Pancreas (tissue), 10 donors: ENCODE measurements around the gene ADCYAP1R1. TPM values are rescaled to one million over a fixed set of nuclear protein-coding genes. Genes with fewer than 3 reads are reported as not detected.

Experiments
- ATAC-seq, 4 donors: fragments of 200-7000 bp; cut with Tn5 transposase; one replicate each; pipeline versions ENCODE4 v1.8.0 to v1.9.1; 2020; ENCODE audit warnings: mild to moderate bottlenecking in 4 of 4, moderate library complexity in 4 of 4
- DNase-seq, 6 donors: peaks; one replicate each; pipeline ENCODE4 v3.0.0-alpha.2; 2020
- FAIRE-seq: peaks from 2 replicates; lab custom pipeline; 2012; peaks lifted over from hg19 to GRCh38; lab: Jason Lieb, UNC
- H3K27ac ChIP-seq, 4 donors: fragments of 200-600 bp; sonication (generic); 1 replicate in 3 of 4; 2 replicates in 1 of 4; pipeline versions ENCODE4 v1.5.0 to v1.8.0; 2020
- H3K27me3 ChIP-seq, 4 donors: fragments of 200-600 bp; one replicate each; pipeline ENCODE4 v1.8.0; 2021
- H3K36me3 ChIP-seq, 3 donors: fragments of 200-600 bp; sonication (generic) in 1 of 3; one replicate each; pipeline versions ENCODE4 v1.5.0 to v1.8.0; 2020 to 2021
- H3K4me1 ChIP-seq, 3 donors: fragments of 200-600 bp; one replicate each; pipeline ENCODE4 v1.8.0; 2021
- H3K4me3 ChIP-seq, 4 donors: fragments of 200-600 bp; sonication (generic) in 2 of 4; one replicate each; pipeline versions ENCODE4 v1.5.0 to v1.8.0; 2020 to 2021
- H3K9me3 ChIP-seq, 4 donors: fragments of 200-600 bp; one replicate each; pipeline ENCODE4 v1.8.0; 2021
- CTCF ChIP-seq, 4 donors: fragments of 200-600 bp; sonication (generic) in 3 of 4; IDR thresholded peaks; one replicate each; pipeline versions ENCODE4 v1.5.0 to v1.8.0; 2021; ENCODE audit warnings: antibody characterized with exemption in 4 of 4
- WGBS, 2 donors: extraction: QIAGEN DNeasy Blood & Tissue Kit; methylation state at CpG; one replicate each; pipeline ENCODE4 v1.1.7; 2013; 5-methylcytosine and 5-hydroxymethylcytosine counted together
- intact Hi-C, 3 donors: fragments of 100-400 bp; cut with DNase I; formaldehyde crosslinking; loops; one replicate each; pipeline versions ENCODE4 v1.11.1 to v1.14.2; 2022
- polyA plus RNA-seq, 2 donors: library from polyadenylated mRNA; stranded (reverse); fragments of 200-250 nt; gene quantifications; one replicate each; pipeline ENCODE4 v1.2.3, GENCODE V29; 2013
- total RNA-seq, 6 donors: library from RNA; stranded (reverse); fragmentation: NEBNext Ultra II Directional in 4 of 6; extraction: Animal tissue kit (Norgen Biotek cat#: 25700) in 4 of 6; gene quantifications; one replicate each; pipeline versions ENCODE4 v1.2.1 to v1.2.4, GENCODE V29; 2021 to 2023
- donor health status: healthy with polysubstance abuse.
- donor health status: DM: no; HTN: no; CAD: no; lungs with moderate emphysema.
- donor health status: DM: no; HTN: no; CAD: no.
- donor health status: control.
- donor health status: control.
- donor health status: Bipolar disorder and iron deficiency.
- donor health status: DM: yes; HTN: yes; CAD: no.
- donor health status: DM: no; HTN: no; CAD: no.
- donor health status: DM: no; HTN: no; CAD: no.
- donor health status: DM: yes; HTN: yes; CAD: no.

The ADCYAP1R1 gene
- total and polyA plus RNA-seq, 8 donors, result 0.27 to 2.7 (median 0.55) TPM

DNA sequence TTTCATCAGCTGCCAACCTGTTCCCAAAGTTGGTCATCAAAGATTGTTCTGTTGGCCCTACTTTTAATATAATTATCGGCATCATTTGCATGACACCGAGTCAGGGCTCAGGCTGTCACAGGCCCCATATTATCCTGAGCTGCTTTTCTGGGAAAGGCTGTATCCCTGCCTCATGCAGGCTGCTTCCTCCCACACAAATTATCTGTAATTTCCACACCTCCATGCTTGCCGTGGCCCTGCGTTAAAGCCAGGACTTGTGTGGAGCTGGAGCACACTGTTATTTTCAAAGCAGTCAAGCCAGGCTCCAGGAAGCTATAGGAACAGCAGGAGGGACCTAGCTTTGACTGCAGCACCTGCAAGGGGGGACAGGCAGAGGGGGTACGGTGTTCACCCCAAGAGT, 5.4 kb upstream of the ADCYAP1R1 start:
- H3K4me3 ChIP-seq, result no peak overlapping the region
- TF ChIP-seq CTCF (IDR thresholded peaks at IDR 0.05), result no peak
- ATAC-seq, result no peak
- no peak overlapping the region for H3K27ac ChIP-seq
- 83 to 84% methylated on average over 5 of the region's 5 CpGs for WGBS, 2 donors
- no peaks in the 10 kb centered on the region for H3K27me3 ChIP-seq
- no peaks in the 10 kb centered on the region for H3K36me3 ChIP-seq
- FAIRE-seq, result no peak
- no peak for DNase-seq
- no peaks in the 10 kb centered on the region for H3K4me1 ChIP-seq
- intact Hi-C loops, result no loop called here
- H3K9me3 ChIP-seq, result no peaks in the 10 kb centered on the region

- no peak for FAIRE-seq
- ATAC-seq, result no peak
- H3K27me3 ChIP-seq, result peaks cover 0 to under 1% (median 0%) of the 10 kb centered on the region in 4 donors
- no peaks in the 10 kb centered on the region for H3K9me3 ChIP-seq
- intact Hi-C loops, result no loop called here
- TF ChIP-seq CTCF (IDR thresholded peaks at IDR 0.05), result no peak
- H3K4me3 ChIP-seq, result no peak overlapping the region
- H3K4me1 ChIP-seq, result no peaks in the 10 kb centered on the region
- 71 to 76% methylated on average over 9 of the region's 9 CpGs for WGBS, 2 donors
- no peak for DNase-seq
- H3K27ac ChIP-seq, result no peak overlapping the region
- H3K36me3 ChIP-seq, result no peaks in the 10 kb centered on the region
These were observed 4.6 kb upstream of the ADCYAP1R1 start for GRCh38 chr7:31047313-31048146.

DNA sequence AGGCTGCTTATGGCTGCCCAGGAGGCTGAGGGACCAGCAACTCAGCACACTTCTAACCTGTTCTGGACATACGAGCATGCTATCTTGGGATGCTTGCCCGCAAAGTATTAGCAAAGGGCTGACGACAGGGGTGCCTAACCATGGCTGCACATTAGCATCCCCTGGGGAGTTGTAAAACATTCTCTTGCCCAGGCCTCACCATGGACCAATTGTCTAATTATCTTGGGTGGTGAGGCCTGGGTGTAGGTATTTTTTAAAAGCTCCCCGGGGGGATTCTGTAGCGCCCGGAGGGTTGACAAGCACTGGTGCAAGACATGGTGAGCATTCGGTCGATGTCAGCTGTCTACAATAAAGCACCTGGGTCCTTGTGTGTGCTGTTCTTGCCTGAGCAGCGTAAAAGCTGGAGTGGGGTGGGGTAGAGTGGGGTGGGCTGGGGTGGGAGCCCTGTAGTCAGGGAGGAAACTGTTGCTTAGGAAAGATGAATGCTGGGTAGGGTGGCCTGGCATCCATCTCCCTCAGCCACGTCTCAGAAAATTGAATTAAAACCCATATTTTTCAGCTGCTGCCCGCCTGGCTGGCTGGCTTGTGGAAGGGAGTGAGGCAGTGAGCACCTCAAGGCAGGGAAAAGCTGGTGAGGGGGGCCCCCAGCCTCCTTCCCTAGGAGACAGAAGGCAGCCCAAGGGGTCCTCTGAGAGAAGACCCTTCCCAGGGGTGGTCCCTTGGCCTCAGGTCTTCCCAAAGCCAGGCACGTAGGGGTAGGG, 2.9 kb upstream of the ADCYAP1R1 start:
- no peaks in the 10 kb centered on the region for H3K9me3 ChIP-seq
- DNase-seq (no peak), FAIRE-seq (no peak), ATAC-seq (no peak)
- peaks cover 0 to 9% (median 0%) of the 10 kb centered on the region in 4 donors for H3K27me3 ChIP-seq
- no peaks in the 10 kb centered on the region for H3K36me3 ChIP-seq
- TF ChIP-seq CTCF (IDR thresholded peaks at IDR 0.05), result no peak
- H3K4me3 ChIP-seq, result no peak overlapping the region
- no peaks in the 10 kb centered on the region for H3K4me1 ChIP-seq
- H3K27ac ChIP-seq, result no peak overlapping the region
- 66 to 69% methylated on average over 12 of the region's 12 CpGs for WGBS, 2 donors
- intact Hi-C loops, result no loop called here

DNA sequence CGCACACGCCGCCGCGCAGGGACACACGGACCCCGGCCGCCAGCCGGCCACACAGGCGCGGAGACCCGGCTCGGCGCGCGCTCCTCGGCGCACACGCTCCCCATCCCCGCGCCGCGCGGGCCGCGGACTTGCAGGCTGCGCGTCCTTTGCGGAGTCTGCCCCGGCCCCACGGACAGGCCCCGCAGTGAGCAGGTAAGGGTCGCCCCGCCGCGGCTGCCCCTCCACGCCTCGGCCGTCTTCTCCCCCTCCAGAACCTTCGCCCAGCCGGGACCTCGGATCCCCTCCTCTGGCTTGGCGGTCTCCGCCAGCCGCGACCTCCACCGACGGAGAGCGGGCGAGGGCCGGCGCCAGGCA, 356 bp downstream of the ADCYAP1R1 start:
- TF ChIP-seq CTCF (IDR thresholded peaks at IDR 0.05), result no peak
- H3K36me3 ChIP-seq, result no peaks in the 10 kb centered on the region
- H3K4me1 ChIP-seq, result no peaks in the 10 kb centered on the region
- WGBS, 2 donors, result 2% methylated on average over 24 to 52 of the region's 52 CpGs
- H3K4me3 ChIP-seq, result peak overlapping the region in 2 of 4 donors; percentile 21 to 25
- FAIRE-seq (no peak), DNase-seq (no peak), ATAC-seq (no peak)
- no peaks in the 10 kb centered on the region for H3K9me3 ChIP-seq
- H3K27me3 ChIP-seq, result peaks cover 0 to 10% (median 0%) of the 10 kb centered on the region in 4 donors
- intact Hi-C loops, result no loop called here
- no peak overlapping the region for H3K27ac ChIP-seq
